ENCODE results near the gene C20orf202. TPM values are rescaled to one million over a fixed set of nuclear protein-coding genes. Genes with fewer than 3 reads are reported as not detected.
"Not testable (repeated sequence)": the region's sequence is repeated elsewhere in the genome, so short reads cannot be mapped to it uniquely, and the experiment has no call there.

C20orf202 gene
- total and polyA plus RNA-seq, 5 experiments from 2014 or later = 0.68 to 0.85 TPM; not detected in 3

DNA sequence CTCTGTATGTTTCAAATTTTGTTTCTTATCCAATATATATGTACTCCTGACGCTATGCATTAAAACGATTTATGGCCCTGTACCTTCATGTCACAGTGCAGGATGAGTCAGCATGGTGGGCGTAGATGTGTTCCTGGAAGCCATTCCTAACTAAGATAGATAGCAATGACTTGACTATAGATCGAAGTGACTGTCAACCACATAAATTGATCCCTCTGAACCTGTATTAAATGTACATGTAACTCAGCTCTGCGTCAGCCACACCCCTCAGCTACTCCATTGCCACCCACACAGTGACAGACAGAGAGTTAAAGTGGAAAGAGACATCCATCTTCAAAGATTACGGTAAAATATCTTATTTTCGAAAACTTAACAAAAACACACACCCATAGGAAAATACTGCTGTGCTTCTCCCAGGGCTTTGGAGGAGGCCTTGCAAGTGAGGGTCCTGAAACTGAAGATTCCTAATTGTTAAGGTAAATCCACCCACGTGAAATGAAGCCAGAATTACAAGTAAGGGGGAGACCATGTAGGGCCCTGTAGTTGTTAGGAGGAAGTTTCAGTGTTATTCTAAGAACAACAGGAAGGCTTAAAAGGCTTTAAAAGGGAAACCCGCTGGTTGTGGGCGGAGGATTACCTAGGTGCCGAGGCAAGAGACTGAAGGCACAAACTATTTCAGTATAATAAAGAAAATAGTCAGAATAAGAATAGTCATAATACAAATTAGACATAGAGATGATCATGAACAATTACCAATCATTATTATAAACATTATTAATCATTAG lies 12.3 kb downstream of the C20orf202 start:
- Mint-ChIP-seq H3K27me3 (peaks cover 0 to 18% (median 0%) of the 10 kb centered on the region in 5 donors), H3K36me3 (no peaks in the 10 kb centered on the region), H3K9me3 (peaks cover 0 to 10% (median 0%) of the 10 kb centered on the region in 9 donors), H3K4me1 (peaks cover 26 to 44% (median 43%) of the 10 kb centered on the region in 4 donors), H3K4me3 (peak overlapping the region; percentile 41 to 82 (median 60)), H3K27ac (peak overlapping the region; percentile 85 to 97 (median 92))
- peak in 3 of 10 donors; percentile 26 to 55 (median 48) for DNase-seq
- POLR2A ChIA-PET = no interaction called here
- peak; percentile 69 to 82 for ATAC-seq

DNA sequence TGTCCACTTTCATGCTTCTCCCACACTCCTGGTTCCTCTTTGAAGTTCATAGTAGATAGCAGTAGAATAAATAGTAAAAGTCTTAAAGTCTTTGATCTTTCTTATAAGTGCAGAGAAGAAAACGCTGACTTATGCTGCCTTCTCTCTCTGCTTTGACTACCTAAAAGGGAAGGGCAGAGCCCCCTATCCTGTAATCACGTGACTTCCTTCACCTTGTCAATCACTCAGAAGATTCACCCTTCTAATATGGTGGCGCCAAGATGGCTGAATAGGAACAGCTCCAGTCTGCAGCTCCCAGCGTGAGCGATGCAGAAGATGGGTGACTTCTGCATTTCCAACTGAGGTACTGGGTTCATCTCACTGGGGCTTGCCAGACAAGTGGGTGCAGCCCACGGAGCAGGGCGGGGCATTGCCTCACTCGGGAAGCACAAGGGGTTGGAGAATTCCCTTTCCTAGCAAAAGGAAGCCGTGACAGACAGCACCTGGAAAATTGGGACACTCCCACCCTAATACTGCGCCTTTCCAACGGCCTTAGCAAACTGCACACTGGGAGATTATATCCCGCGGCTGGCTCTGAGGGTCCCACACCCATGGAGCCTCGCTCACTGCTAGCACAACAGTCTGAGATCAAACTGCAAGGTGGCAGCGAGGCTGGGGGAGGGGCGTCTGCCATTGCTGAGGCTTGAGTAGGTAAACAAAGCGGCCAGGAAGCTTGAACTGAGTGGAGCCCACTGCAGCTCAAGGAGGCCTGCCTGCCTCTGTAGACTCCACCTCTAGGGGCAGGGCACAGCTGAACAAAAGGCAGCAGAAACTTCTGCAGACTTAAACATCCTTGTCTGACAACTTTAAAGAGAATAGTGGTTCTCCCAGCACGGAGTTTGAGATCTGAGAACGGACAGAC lies 13.5 kb downstream of the C20orf202 start:
- ATAC-seq (peak in 1 of 2 donors; percentile 46), DNase-seq (peak in 5 of 10 donors; percentile 38 to 70 (median 46))
- Mint-ChIP-seq H3K27ac (peak overlapping the region; percentile 61 to 97 (median 88)), H3K4me1 (peaks cover 26 to 44% (median 43%) of the 10 kb centered on the region in 4 donors), H3K27me3 (peaks cover 0 to 15% (median 0%) of the 10 kb centered on the region in 5 donors), H3K4me3 (peak overlapping the region in 8 of 10 donors; percentile 15 to 82 (median 64)), H3K9me3 (peaks cover 0 to 12% (median 0%) of the 10 kb centered on the region in 9 donors)
- POLR2A ChIA-PET = interaction anchor here (1.2 kb wide), 1 partner anchor 9 kb away, joined by 4 read pairs; the partner anchor contains the start of gene RAD21L1
- not testable (repeated sequence) for H3K36me3 Mint-ChIP-seq

DNA sequence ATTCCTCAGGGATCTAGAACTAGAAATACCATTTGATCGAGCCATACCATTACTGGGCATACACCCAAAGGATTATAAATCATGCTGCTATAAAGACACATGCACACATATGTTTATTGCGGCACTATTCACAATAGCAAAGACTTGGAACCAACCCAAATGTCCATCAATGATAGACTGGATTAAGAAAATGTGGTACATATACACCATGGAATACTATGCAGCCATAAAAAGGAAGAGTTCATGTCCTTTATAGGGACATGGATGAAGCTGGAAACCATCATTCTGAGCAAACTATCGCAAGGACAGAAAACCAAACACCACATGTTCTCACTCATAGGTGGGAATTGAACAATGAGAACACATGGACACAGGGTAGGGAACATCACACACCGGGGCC lies 19.5 kb downstream of the C20orf202 start:
- peaks cover 0 to 19% (median 8%) of the 10 kb centered on the region in 9 donors for H3K9me3 Mint-ChIP-seq
- H3K27me3 Mint-ChIP-seq = peaks cover 0 to 11% (median 0%) of the 10 kb centered on the region in 5 donors
- H3K36me3 Mint-ChIP-seq, H3K27ac Mint-ChIP-seq, DNase-seq, ATAC-seq: not testable (repeated sequence)
- POLR2A ChIA-PET = interaction anchor here (0.6 kb wide), 1 partner anchor 427 kb away, joined by 5 read pairs; no protein-coding TSS in a partner anchor
- peak overlapping the region in 1 of 10 donors; percentile 24 for H3K4me3 Mint-ChIP-seq
- H3K4me1 Mint-ChIP-seq = peaks cover 10 to 19% (median 16%) of the 10 kb centered on the region in 4 donors

- peak overlapping the region in 7 of 10 donors; percentile 0 to 92 (median 15) for H3K27ac Mint-ChIP-seq
- peaks cover 0 to 16% (median 7%) of the 10 kb centered on the region in 9 donors for H3K9me3 Mint-ChIP-seq
- POLR2A ChIA-PET = interaction anchor here (0.6 kb wide), 1 partner anchor 107 kb away, joined by 7 read pairs; no protein-coding TSS in a partner anchor
- ATAC-seq (no peak), DNase-seq (no peak)
- H3K4me3 Mint-ChIP-seq = peak overlapping the region in 8 of 10 donors; percentile 26 to 79 (median 50)
- H3K36me3 Mint-ChIP-seq = no peaks in the 10 kb centered on the region
- H3K27me3 Mint-ChIP-seq = peaks cover 0 to 12% (median 3%) of the 10 kb centered on the region in 5 donors
- H3K4me1 Mint-ChIP-seq = peaks cover 8 to 16% (median 12%) of the 10 kb centered on the region in 4 donors
These were observed 21.1 kb downstream of the C20orf202 start for GRCh38 chr20:1224205-1224890.

- peak in 1 of 10 donors; percentile 25 for DNase-seq
- ATAC-seq = peak; percentile 17 to 55
- Mint-ChIP-seq H3K27ac (peak overlapping the region in 7 of 10 donors; percentile 31 to 71 (median 38)), H3K4me1 (peaks cover 8 to 16% (median 12%) of the 10 kb centered on the region in 4 donors), H3K9me3 (peaks cover 0 to 16% (median 3%) of the 10 kb centered on the region in 9 donors), H3K4me3 (peak overlapping the region; percentile 62 to 88 (median 78)), H3K36me3 (no peaks in the 10 kb centered on the region), H3K27me3 (peaks cover 3 to 15% (median 6%) of the 10 kb centered on the region in 5 donors)
- POLR2A ChIA-PET = interaction anchor here (0.8 to 1.7 kb wide), 5 partner anchors 8 to 167 kb away, joined by 3 to 5 read pairs (median 4); partner anchors contain the start of genes PSMF1 and SNPH
These were observed 22.1 kb downstream of the C20orf202 start for GRCh38 chr20:1225263-1225782.

DNA sequence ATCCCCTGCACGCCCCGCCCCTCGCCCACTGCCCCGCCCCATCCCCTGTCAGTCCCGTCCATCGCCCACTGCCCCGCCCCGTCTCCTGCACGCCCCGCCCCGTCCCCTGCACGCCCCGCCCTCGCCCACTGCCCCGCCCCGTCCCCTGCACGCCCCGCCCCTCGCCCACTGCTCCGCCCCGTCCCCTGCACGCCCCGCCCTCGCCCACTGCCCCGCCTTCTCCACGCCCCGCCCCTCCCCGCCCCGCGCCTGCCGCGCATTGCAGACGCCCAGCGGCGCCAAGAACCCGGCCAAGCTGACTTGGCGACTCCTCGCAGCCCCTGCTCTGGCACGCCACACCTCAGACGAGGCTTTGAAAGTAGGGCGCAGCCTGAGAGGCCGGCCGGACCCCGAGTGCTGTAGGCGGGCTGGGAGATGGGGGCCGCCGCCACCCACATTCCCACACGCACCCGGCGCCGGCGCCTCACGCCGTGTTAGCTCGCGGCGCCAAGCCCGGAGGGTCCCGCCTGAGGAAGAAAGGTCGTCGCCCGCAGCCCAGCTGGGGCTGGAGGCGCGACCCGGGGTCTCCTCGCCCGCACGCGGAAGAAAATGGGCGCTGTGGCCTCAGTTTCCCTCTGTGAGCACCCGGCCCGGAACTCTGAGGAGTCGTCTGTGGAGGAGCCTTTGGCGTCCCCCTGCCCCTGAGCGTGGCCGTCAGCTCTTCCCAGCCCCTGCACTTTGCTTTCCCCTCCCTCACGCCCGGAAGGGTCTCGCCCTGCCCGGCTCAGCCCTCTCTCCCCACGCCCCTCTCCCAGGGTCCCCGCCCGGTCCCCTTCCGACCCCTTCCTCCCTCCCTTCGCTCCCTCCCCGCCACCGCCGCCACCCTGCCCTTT lies 22.8 kb downstream of the C20orf202 start, which contains the start of gene RAD21L1:
TSS of gene RAD21L1 (plus strand) at position 262 of the 872 bp plus-strand sequence. CDS start 2,410 bp downstream, outside the sequence.
- Mint-ChIP-seq H3K9me3 (peaks cover 0 to 11% (median 3%) of the 10 kb centered on the region in 9 donors), H3K36me3 (no peaks in the 10 kb centered on the region), H3K27me3 (peaks cover 4 to 21% (median 6%) of the 10 kb centered on the region in 5 donors), H3K4me1 (peaks cover 8 to 16% (median 12%) of the 10 kb centered on the region in 4 donors), H3K4me3 (peak within 1 kb of the TSS; percentile 76 to 92 (median 89)), H3K27ac (peak within 1 kb of the TSS in 9 of 10 donors; percentile 57 to 89 (median 65))
- peak; percentile 76 to 78 for ATAC-seq
- POLR2A ChIA-PET = interaction anchor here (0.8 to 1.7 kb wide), 6 partner anchors 9 to 240 kb away, joined by 3 to 5 read pairs (median 4); partner anchors contain the start of genes PSMF1 and SNPH
- peak; percentile 55 to 89 (median 74) for DNase-seq

- Mint-ChIP-seq H3K4me1 (peaks cover 5 to 15% (median 12%) of the 10 kb centered on the region in 4 donors), H3K4me3 (no peak overlapping the region), H3K27me3 (peaks cover 4 to 23% (median 8%) of the 10 kb centered on the region in 5 donors), H3K9me3 (no peaks in the 10 kb centered on the region), H3K36me3 (no peaks in the 10 kb centered on the region), H3K27ac (no peak overlapping the region)
- ATAC-seq (no peak), DNase-seq (no peak)
- POLR2A ChIA-PET = no interaction called here
These were observed 26.3 kb downstream of the C20orf202 start for GRCh38 chr20:1229541-1229940.

GRCh38 chr20:1232286-1233111 lies 29.2 kb downstream of the C20orf202 start:
- H3K4me3 Mint-ChIP-seq = no peak overlapping the region
- H3K36me3 Mint-ChIP-seq = no peaks in the 10 kb centered on the region
- no peaks in the 10 kb centered on the region for H3K9me3 Mint-ChIP-seq
- no peak overlapping the region for H3K27ac Mint-ChIP-seq
- POLR2A ChIA-PET = no interaction called here
- peaks cover 5 to 23% (median 8%) of the 10 kb centered on the region in 5 donors for H3K27me3 Mint-ChIP-seq
- DNase-seq = no peak
- ATAC-seq = no peak
- peaks cover 0 to 4% (median under 1%) of the 10 kb centered on the region in 4 donors for H3K4me1 Mint-ChIP-seq

GRCh38 chr20:1240549-1240948 lies 37.3 kb downstream of the C20orf202 start:
- peaks cover 0 to 18% (median 4%) of the 10 kb centered on the region in 5 donors for H3K27me3 Mint-ChIP-seq
- DNase-seq (no peak), ATAC-seq (no peak)
- POLR2A ChIA-PET = no interaction called here
- no peak overlapping the region for H3K4me3 Mint-ChIP-seq
- H3K27ac Mint-ChIP-seq = no peak overlapping the region
- H3K36me3 Mint-ChIP-seq = no peaks in the 10 kb centered on the region
- peaks cover 0 to 4% (median 2%) of the 10 kb centered on the region in 4 donors for H3K4me1 Mint-ChIP-seq
- no peaks in the 10 kb centered on the region for H3K9me3 Mint-ChIP-seq

- no peak overlapping the region for H3K27ac Mint-ChIP-seq
- peaks cover 0 to 18% (median 4%) of the 10 kb centered on the region in 5 donors for H3K27me3 Mint-ChIP-seq
- DNase-seq (no peak), ATAC-seq (no peak)
- no peaks in the 10 kb centered on the region for H3K36me3 Mint-ChIP-seq
- POLR2A ChIA-PET = no interaction called here
- no peak overlapping the region for H3K4me3 Mint-ChIP-seq
- no peaks in the 10 kb centered on the region for H3K9me3 Mint-ChIP-seq
- H3K4me1 Mint-ChIP-seq = peaks cover 0 to 2% (median under 1%) of the 10 kb centered on the region in 4 donors
These were observed 38.2 kb downstream of the C20orf202 start for GRCh38 chr20:1241456-1241855.
